ENCODE data around the gene GJD4.

The GJD4 gene

GRCh38 chr10:35565602-35566081 is 39.5 kb upstream of the GJD4 start:
- H2AFZ ChIP-seq (ENCODE audit: low read depth, low read length), result no peak overlapping the region
- H2BK120ac ChIP-seq (ENCODE audit: low read depth, low read length), result no peak overlapping the region
- peak overlapping the region in 1 of 2 experiments; percentile 5 for H3K14ac ChIP-seq (ENCODE audit: low read length in 2 of 2)
- no peak overlapping the region for H3K18ac ChIP-seq (ENCODE audit: low read depth in 1 of 2, low read length in 2 of 2)
- peak overlapping the region in 1 of 2 experiments; percentile 70 for H3K4ac ChIP-seq (ENCODE audit: low read depth in 1 of 2, low read length in 2 of 2)
- peaks cover 35% of the 10 kb centered on the region for H3K79me1 ChIP-seq (replicated peaks; ENCODE audit: low read length, poor library complexity, severe bottlenecking)
- H3K27me3 ChIP-seq (ENCODE audit: control insufficient read depth in 1 of 2, insufficient read depth in 1 of 2, low read length in 2 of 2), result no peaks in the 10 kb centered on the region
- H2BK15ac ChIP-seq (ENCODE audit: low read depth, poor library complexity, severe bottlenecking), result no peak overlapping the region
- H2BK12ac ChIP-seq (ENCODE audit: low read length in 2 of 2), result no peak overlapping the region
- H2AK5ac ChIP-seq (ENCODE audit: low read length, severe bottlenecking), result no peak overlapping the region
- peaks cover 39 to 45% of the 10 kb centered on the region in 2 experiments for H3K36me3 ChIP-seq (ENCODE audit: control insufficient read depth in 1 of 2, insufficient read depth in 2 of 2, low read depth in 1 of 2, low read length in 2 of 2)
- WGBS, result 95% methylated on average over 8 of the region's 8 CpGs
- DNase-seq, result no peak
- no peak overlapping the region for H4K91ac ChIP-seq (ENCODE audit: low read length)
- no peak overlapping the region for H2BK5ac ChIP-seq (ENCODE audit: low read depth, low read length, poor library complexity, severe bottlenecking)
- no peak overlapping the region for H3K4me2 ChIP-seq (ENCODE audit: low read length, poor library complexity, severe bottlenecking)
- H3K4me1 ChIP-seq (ENCODE audit: control insufficient read depth, insufficient read depth, low read depth, low read length), result peaks cover 27% of the 10 kb centered on the region
- no peak overlapping the region for H3K23ac ChIP-seq (ENCODE audit: low read length in 2 of 2)
- no peak overlapping the region for H3K4me3 ChIP-seq (ENCODE audit: insufficient read depth in 1 of 2, low read depth in 1 of 2, low read length in 2 of 2)
- H4K8ac ChIP-seq (ENCODE audit: low read length), result no peak overlapping the region
- no peaks in the 10 kb centered on the region for H3K9me3 ChIP-seq (ENCODE audit: control insufficient read depth, low read length)
- H3K27ac ChIP-seq (ENCODE audit: low read length, poor library complexity, severe bottlenecking), result no peak overlapping the region
- peak overlapping the region; percentile 42 for H3K9ac ChIP-seq (ENCODE audit: low read length)

GRCh38 chr10:35567951-35568350 is 37.2 kb upstream of the GJD4 start:
- peaks cover 31 to 46% of the 10 kb centered on the region in 2 experiments for H3K36me3 ChIP-seq (ENCODE audit: control insufficient read depth in 1 of 2, insufficient read depth in 2 of 2, low read depth in 1 of 2, low read length in 2 of 2)
- H2BK5ac ChIP-seq (ENCODE audit: low read depth, low read length, poor library complexity, severe bottlenecking), result no peak overlapping the region
- H3K4me2 ChIP-seq (ENCODE audit: low read length, poor library complexity, severe bottlenecking), result no peak overlapping the region
- H2BK120ac ChIP-seq (ENCODE audit: low read depth, low read length), result no peak overlapping the region
- H4K91ac ChIP-seq (ENCODE audit: low read length), result no peak overlapping the region
- H3K4me1 ChIP-seq (ENCODE audit: control insufficient read depth, insufficient read depth, low read depth, low read length), result peaks cover 27% of the 10 kb centered on the region
- WGBS, result 97% methylated on average over 6 of the region's 6 CpGs
- no peaks in the 10 kb centered on the region for H3K27me3 ChIP-seq (ENCODE audit: control insufficient read depth in 1 of 2, insufficient read depth in 1 of 2, low read length in 2 of 2)
- no peak overlapping the region for H4K8ac ChIP-seq (ENCODE audit: low read length)
- H3K14ac ChIP-seq (ENCODE audit: low read length in 2 of 2), result no peak overlapping the region
- no peak overlapping the region for H3K9ac ChIP-seq (ENCODE audit: low read length)
- H2BK12ac ChIP-seq (ENCODE audit: low read length in 2 of 2), result no peak overlapping the region
- H3K79me1 ChIP-seq (replicated peaks; ENCODE audit: low read length, poor library complexity, severe bottlenecking), result peaks cover 23% of the 10 kb centered on the region
- no peak for DNase-seq
- no peaks in the 10 kb centered on the region for H3K9me3 ChIP-seq (ENCODE audit: control insufficient read depth, low read length)
- H3K4ac ChIP-seq (ENCODE audit: low read depth in 1 of 2, low read length in 2 of 2), result no peak overlapping the region
- H3K4me3 ChIP-seq (ENCODE audit: insufficient read depth in 1 of 2, low read depth in 1 of 2, low read length in 2 of 2), result no peak overlapping the region
- H3K23ac ChIP-seq (ENCODE audit: low read length in 2 of 2), result no peak overlapping the region
- no peak overlapping the region for H2AFZ ChIP-seq (ENCODE audit: low read depth, low read length)
- no peak overlapping the region for H3K18ac ChIP-seq (ENCODE audit: low read depth in 1 of 2, low read length in 2 of 2)
- no peak overlapping the region for H2BK15ac ChIP-seq (ENCODE audit: low read depth, poor library complexity, severe bottlenecking)
- no peak overlapping the region for H3K27ac ChIP-seq (ENCODE audit: low read length, poor library complexity, severe bottlenecking)
- no peak overlapping the region for H2AK5ac ChIP-seq (ENCODE audit: low read length, severe bottlenecking)

- H2BK15ac ChIP-seq (ENCODE audit: low read depth, poor library complexity, severe bottlenecking), result no peak overlapping the region
- H2BK120ac ChIP-seq (ENCODE audit: low read depth, low read length), result no peak overlapping the region
- H3K9me3 ChIP-seq (ENCODE audit: control insufficient read depth, low read length), result no peaks in the 10 kb centered on the region
- no peak overlapping the region for H2BK5ac ChIP-seq (ENCODE audit: low read depth, low read length, poor library complexity, severe bottlenecking)
- no peak overlapping the region for H3K14ac ChIP-seq (ENCODE audit: low read length in 2 of 2)
- H3K27me3 ChIP-seq (ENCODE audit: control insufficient read depth in 1 of 2, insufficient read depth in 1 of 2, low read length in 2 of 2), result no peaks in the 10 kb centered on the region
- no peak for DNase-seq
- H3K23ac ChIP-seq (ENCODE audit: low read length in 2 of 2), result no peak overlapping the region
- no peak overlapping the region for H3K4ac ChIP-seq (ENCODE audit: low read depth in 1 of 2, low read length in 2 of 2)
- H2BK12ac ChIP-seq (ENCODE audit: low read length in 2 of 2), result no peak overlapping the region
- no peak overlapping the region for H3K9ac ChIP-seq (ENCODE audit: low read length)
- H3K4me1 ChIP-seq (ENCODE audit: control insufficient read depth, insufficient read depth, low read depth, low read length), result peaks cover 29% of the 10 kb centered on the region
- no peak overlapping the region for H4K91ac ChIP-seq (ENCODE audit: low read length)
- 96% methylated on average over 20 of the region's 20 CpGs for WGBS
- no peak overlapping the region for H3K18ac ChIP-seq (ENCODE audit: low read depth in 1 of 2, low read length in 2 of 2)
- H4K8ac ChIP-seq (ENCODE audit: low read length), result no peak overlapping the region
- no peak overlapping the region for H3K27ac ChIP-seq (ENCODE audit: low read length, poor library complexity, severe bottlenecking)
- peaks cover 23% of the 10 kb centered on the region for H3K79me1 ChIP-seq (replicated peaks; ENCODE audit: low read length, poor library complexity, severe bottlenecking)
- peak overlapping the region; percentile 31 for H2AK5ac ChIP-seq (ENCODE audit: low read length, severe bottlenecking)
- no peak overlapping the region for H3K4me3 ChIP-seq (ENCODE audit: insufficient read depth in 1 of 2, low read depth in 1 of 2, low read length in 2 of 2)
- H3K4me2 ChIP-seq (ENCODE audit: low read length, poor library complexity, severe bottlenecking), result no peak overlapping the region
- H2AFZ ChIP-seq (ENCODE audit: low read depth, low read length), result no peak overlapping the region
- H3K36me3 ChIP-seq (ENCODE audit: control insufficient read depth in 1 of 2, insufficient read depth in 2 of 2, low read depth in 1 of 2, low read length in 2 of 2), result peaks cover 31 to 46% of the 10 kb centered on the region in 2 experiments
These were observed 36.6 kb upstream of the GJD4 start for GRCh38 chr10:35568483-35569015.

- Histone ChIP-seq H2BK120ac (ENCODE audit: low read depth, low read length) (no peak overlapping the region), H2BK5ac (ENCODE audit: low read depth, low read length, poor library complexity, severe bottlenecking) (no peak overlapping the region), H3K27me3 (ENCODE audit: control insufficient read depth in 1 of 2, insufficient read depth in 1 of 2, low read length in 2 of 2) (no peaks in the 10 kb centered on the region), H3K36me3 (ENCODE audit: control insufficient read depth in 1 of 2, insufficient read depth in 2 of 2, low read depth in 1 of 2, low read length in 2 of 2) (peaks cover 28 to 49% of the 10 kb centered on the region in 2 experiments), H2AFZ (ENCODE audit: low read depth, low read length) (no peak overlapping the region), H3K27ac (ENCODE audit: low read length, poor library complexity, severe bottlenecking) (no peak overlapping the region), H3K14ac (ENCODE audit: low read length in 2 of 2) (no peak overlapping the region), H3K79me1 (replicated peaks; ENCODE audit: low read length, poor library complexity, severe bottlenecking) (peaks cover 21% of the 10 kb centered on the region), H4K8ac (ENCODE audit: low read length) (no peak overlapping the region), H3K9me3 (ENCODE audit: control insufficient read depth, low read length) (no peaks in the 10 kb centered on the region), H2BK15ac (ENCODE audit: low read depth, poor library complexity, severe bottlenecking) (no peak overlapping the region), H3K4me1 (ENCODE audit: control insufficient read depth, insufficient read depth, low read depth, low read length) (peaks cover 29% of the 10 kb centered on the region), H3K23ac (ENCODE audit: low read length in 2 of 2) (no peak overlapping the region), H3K4ac (ENCODE audit: low read depth in 1 of 2, low read length in 2 of 2) (no peak overlapping the region), H3K4me2 (ENCODE audit: low read length, poor library complexity, severe bottlenecking) (no peak overlapping the region), H3K18ac (ENCODE audit: low read depth in 1 of 2, low read length in 2 of 2) (no peak overlapping the region), H4K91ac (ENCODE audit: low read length) (no peak overlapping the region), H3K9ac (ENCODE audit: low read length) (no peak overlapping the region), H3K4me3 (ENCODE audit: insufficient read depth in 1 of 2, low read depth in 1 of 2, low read length in 2 of 2) (no peak overlapping the region), H2BK12ac (ENCODE audit: low read length in 2 of 2) (no peak overlapping the region), H2AK5ac (ENCODE audit: low read length, severe bottlenecking) (no peak overlapping the region)
- no peak for DNase-seq
- 96% methylated on average over 19 of the region's 19 CpGs for WGBS
These were observed 35.9 kb upstream of the GJD4 start for GRCh38 chr10:35569111-35569707.
